ENCODE data around the gene DKC1. TPM values are rescaled to one million over a fixed set of nuclear protein-coding genes. Genes with fewer than 3 reads are reported as not detected.
A peak's percentile ranks its signal among the peaks of the same experiment; 100 is the strongest.

Gene DKC1
- total RNA-seq, 3 donors from 2014 or later (not counting 1 experiment from before 2014, with no cell fraction given): 41.8 to 54.3 (median 53.9) TPM

GRCh38 chrX:154784149-154784995, 21.7 kb downstream of the DKC1 start:
- no peaks in the 10 kb centered on the region for H3K4me1 ChIP-seq (ENCODE audit: control insufficient read depth, insufficient read depth, low read length)
- intact Hi-C loops (cut with micrococcal nuclease): no loop called here
- H3K4me1 Mint-ChIP-seq: peaks cover 0 to 12% of the 10 kb centered on the region in 2 donors
- TF ChIP-seq CTCF (IDR thresholded peaks at IDR 0.05): no peak
- no peaks in the 10 kb centered on the region for H3K9me3 ChIP-seq (ENCODE audit: control insufficient read depth, insufficient read depth, low read length)
- WGBS (ENCODE audit: insufficient coverage): 76% methylated on average over 8 of the region's 13 CpGs
- ATAC-seq (no peak), DNase-seq (no peak)
- H3K36me3 ChIP-seq (ENCODE audit: control insufficient read depth, insufficient read depth, low read length): no peaks in the 10 kb centered on the region
- H3K27me3 Mint-ChIP-seq (ENCODE audit: low read depth in 2 of 2): no peaks in the 10 kb centered on the region
- H3K27ac Mint-ChIP-seq: peak overlapping the region in 1 of 2 donors; percentile 56
- H3K4me3 Mint-ChIP-seq: no peak overlapping the region
- H3K9me3 Mint-ChIP-seq: no peaks in the 10 kb centered on the region
- H3K36me3 Mint-ChIP-seq: no peaks in the 10 kb centered on the region
- no peaks in the 10 kb centered on the region for H3K27me3 ChIP-seq (ENCODE audit: control insufficient read depth, insufficient read depth, low read length)
- H3K4me3 ChIP-seq (ENCODE audit: low read length): no peak overlapping the region
- H3K27ac ChIP-seq (ENCODE audit: low read length): no peak overlapping the region

GRCh38 chrX:154785716-154786115, 23.1 kb downstream of the DKC1 start:
- Histone ChIP-seq H3K4me1 (ENCODE audit: control insufficient read depth, insufficient read depth, low read length) (no peaks in the 10 kb centered on the region), H3K36me3 (ENCODE audit: control insufficient read depth, insufficient read depth, low read length) (no peaks in the 10 kb centered on the region), H3K9me3 (ENCODE audit: control insufficient read depth, insufficient read depth, low read length) (no peaks in the 10 kb centered on the region), H3K27ac (ENCODE audit: low read length) (no peak overlapping the region), H3K27me3 (ENCODE audit: control insufficient read depth, insufficient read depth, low read length) (no peaks in the 10 kb centered on the region), H3K4me3 (ENCODE audit: low read length) (no peak overlapping the region)
- Mint-ChIP-seq H3K9me3 (no peaks in the 10 kb centered on the region), H3K36me3 (no peaks in the 10 kb centered on the region), H3K4me3 (no peak overlapping the region), H3K27me3 (ENCODE audit: low read depth in 2 of 2) (no peaks in the 10 kb centered on the region), H3K4me1 (peaks cover 0 to 12% of the 10 kb centered on the region in 2 donors), H3K27ac (no peak overlapping the region)
- ATAC-seq (no peak), DNase-seq (no peak)
- 75% methylated on average over 4 of the region's 6 CpGs for WGBS (ENCODE audit: insufficient coverage)
- no peak for TF ChIP-seq CTCF (IDR thresholded peaks at IDR 0.05)
- intact Hi-C loops (cut with micrococcal nuclease): no loop called here

- Histone ChIP-seq H3K4me3 (ENCODE audit: low read length) (no peak overlapping the region), H3K9me3 (ENCODE audit: control insufficient read depth, insufficient read depth, low read length) (no peaks in the 10 kb centered on the region), H3K36me3 (ENCODE audit: control insufficient read depth, insufficient read depth, low read length) (no peaks in the 10 kb centered on the region), H3K4me1 (ENCODE audit: control insufficient read depth, insufficient read depth, low read length) (no peaks in the 10 kb centered on the region), H3K27me3 (ENCODE audit: control insufficient read depth, insufficient read depth, low read length) (no peaks in the 10 kb centered on the region), H3K27ac (ENCODE audit: low read length) (no peak overlapping the region)
- intact Hi-C loops (cut with micrococcal nuclease): no loop called here
- no peak for DNase-seq
- Mint-ChIP-seq H3K4me3 (no peak overlapping the region), H3K27ac (no peak overlapping the region), H3K9me3 (no peaks in the 10 kb centered on the region), H3K36me3 (no peaks in the 10 kb centered on the region), H3K4me1 (no peaks in the 10 kb centered on the region), H3K27me3 (ENCODE audit: low read depth in 2 of 2) (no peaks in the 10 kb centered on the region)
- ATAC-seq: no peak
- 100% methylated on average over 1 of the region's 4 CpGs for WGBS (ENCODE audit: insufficient coverage)
- no peak for TF ChIP-seq CTCF (IDR thresholded peaks at IDR 0.05)
These were observed 28.8 kb downstream of the DKC1 start for GRCh38 chrX:154791467-154791866.

GRCh38 chrX:154791939-154792338, 29.3 kb downstream of the DKC1 start:
- Mint-ChIP-seq H3K9me3 (no peaks in the 10 kb centered on the region), H3K4me1 (no peaks in the 10 kb centered on the region), H3K4me3 (no peak overlapping the region), H3K27ac (no peak overlapping the region), H3K36me3 (no peaks in the 10 kb centered on the region), H3K27me3 (ENCODE audit: low read depth in 2 of 2) (no peaks in the 10 kb centered on the region)
- ATAC-seq: no peak
- no peak overlapping the region for H3K4me3 ChIP-seq (ENCODE audit: low read length)
- no peaks in the 10 kb centered on the region for H3K36me3 ChIP-seq (ENCODE audit: control insufficient read depth, insufficient read depth, low read length)
- H3K9me3 ChIP-seq (ENCODE audit: control insufficient read depth, insufficient read depth, low read length): no peaks in the 10 kb centered on the region
- H3K4me1 ChIP-seq (ENCODE audit: control insufficient read depth, insufficient read depth, low read length): no peaks in the 10 kb centered on the region
- intact Hi-C loops (cut with micrococcal nuclease): no loop called here
- WGBS (ENCODE audit: insufficient coverage): 84% methylated on average over 8 of the region's 8 CpGs
- no peak for DNase-seq
- TF ChIP-seq CTCF (IDR thresholded peaks at IDR 0.05): no peak
- no peaks in the 10 kb centered on the region for H3K27me3 ChIP-seq (ENCODE audit: control insufficient read depth, insufficient read depth, low read length)
- no peak overlapping the region for H3K27ac ChIP-seq (ENCODE audit: low read length)

All from natural killer cell (primary cell).